22Rv1 (cell line): ENCODE data around the gene ANTXR1.

Experiments used
- ZFX ChIP-seq: fragments of 450-650 bp; IDR thresholded peaks from 2 replicates; pipeline ENCODE4 v1.6.1; 2017; ENCODE audit warnings: antibody characterized with exemption, borderline replicate concordance
- TF ChIP-seq, protein P1 (sequence below): fragments of 450-650 bp; IDR thresholded peaks from 2 replicates; pipeline ENCODE4 v1.5.1; 2017; ENCODE audit warnings: mild to moderate bottlenecking

DNA sequence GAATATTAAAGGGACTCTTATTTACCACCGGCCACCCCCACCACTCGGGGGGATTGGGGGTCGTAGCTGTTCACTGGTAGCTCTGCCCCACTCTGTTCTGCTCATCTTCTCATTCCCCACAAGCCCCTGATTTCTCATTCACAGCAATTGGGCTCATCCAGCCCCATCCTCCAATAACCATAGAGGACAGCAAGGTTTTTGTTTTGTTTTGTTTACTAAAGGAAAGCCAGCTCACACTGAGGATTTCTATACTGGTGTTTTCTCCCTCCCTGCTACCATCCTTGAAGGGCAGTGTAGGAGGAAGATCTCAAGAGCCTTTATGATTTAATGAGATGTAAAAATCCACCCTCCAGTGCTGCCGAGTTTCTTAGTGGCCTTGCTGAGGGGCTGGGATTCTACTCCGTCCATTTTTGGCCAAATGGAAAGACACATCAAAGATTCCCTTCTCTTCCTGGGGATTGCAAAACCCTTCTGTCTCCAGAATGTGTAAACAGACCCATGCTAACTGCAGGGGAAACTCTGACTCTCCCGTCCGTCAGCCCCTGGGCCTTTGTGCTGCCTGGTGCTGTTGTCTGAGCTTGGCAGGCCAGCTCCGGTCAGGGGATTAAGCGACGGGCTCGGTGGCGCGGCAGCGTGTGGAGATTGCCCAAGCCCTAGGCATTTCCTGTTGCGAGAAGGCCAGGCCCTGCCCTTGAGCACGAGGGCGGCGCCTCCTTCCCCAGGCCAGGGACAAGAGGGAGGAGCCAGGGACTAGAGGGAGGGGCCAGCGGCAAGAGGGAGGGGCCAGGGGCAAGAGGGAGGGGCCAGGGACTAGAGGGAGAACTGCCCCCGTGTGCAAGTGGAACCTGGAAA is 165.0 kb downstream of the ANTXR1 start:
- TF ChIP-seq, protein P1, sequence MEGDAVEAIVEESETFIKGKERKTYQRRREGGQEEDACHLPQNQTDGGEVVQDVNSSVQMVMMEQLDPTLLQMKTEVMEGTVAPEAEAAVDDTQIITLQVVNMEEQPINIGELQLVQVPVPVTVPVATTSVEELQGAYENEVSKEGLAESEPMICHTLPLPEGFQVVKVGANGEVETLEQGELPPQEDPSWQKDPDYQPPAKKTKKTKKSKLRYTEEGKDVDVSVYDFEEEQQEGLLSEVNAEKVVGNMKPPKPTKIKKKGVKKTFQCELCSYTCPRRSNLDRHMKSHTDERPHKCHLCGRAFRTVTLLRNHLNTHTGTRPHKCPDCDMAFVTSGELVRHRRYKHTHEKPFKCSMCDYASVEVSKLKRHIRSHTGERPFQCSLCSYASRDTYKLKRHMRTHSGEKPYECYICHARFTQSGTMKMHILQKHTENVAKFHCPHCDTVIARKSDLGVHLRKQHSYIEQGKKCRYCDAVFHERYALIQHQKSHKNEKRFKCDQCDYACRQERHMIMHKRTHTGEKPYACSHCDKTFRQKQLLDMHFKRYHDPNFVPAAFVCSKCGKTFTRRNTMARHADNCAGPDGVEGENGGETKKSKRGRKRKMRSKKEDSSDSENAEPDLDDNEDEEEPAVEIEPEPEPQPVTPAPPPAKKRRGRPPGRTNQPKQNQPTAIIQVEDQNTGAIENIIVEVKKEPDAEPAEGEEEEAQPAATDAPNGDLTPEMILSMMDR: no peak
- no peak for TF ChIP-seq ZFX
